Measurements from ENCODE around the gene YES1. TPM values are rescaled to one million over a fixed set of nuclear protein-coding genes. Genes with fewer than 3 reads are reported as not detected.
"Not testable (repeated sequence)": the region's sequence is repeated elsewhere in the genome, so short reads cannot be mapped to it uniquely, and the experiment has no call there.

Gene YES1
- total RNA-seq, 6 donors from 2014 or later = 24.1 to 118 (median 55.0) TPM

GRCh38 chr18:686339-687111, 125.5 kb downstream of the YES1 start:
- Histone ChIP-seq H3K4me1 (no peaks in the 10 kb centered on the region), H3K36me3 (peaks cover 0 to 28% (median 23%) of the 10 kb centered on the region in 4 donors), H3K27ac (no peak overlapping the region), H3K27me3 (no peaks in the 10 kb centered on the region), H3K9me3 (no peaks in the 10 kb centered on the region), H3K4me3 (no peak overlapping the region)
- TF ChIP-seq CTCF (IDR thresholded peaks at IDR 0.05) (no peak), POLR2AphosphoS5 (IDR thresholded peaks at IDR 0.05) (no peak), POLR2A (IDR thresholded peaks at IDR 0.05) (no peak), EP300 (IDR thresholded peaks at IDR 0.05) (no peak)
- DNase-seq (no peak), ATAC-seq (ENCODE audit: low FRiP score in 2 of 2) (no peak)
- WGBS, 2 donors = 90 to 95% methylated on average over 6 to 11 of the region's 11 CpGs

- H3K27ac ChIP-seq = no peak overlapping the region
- H3K4me3 ChIP-seq = no peak overlapping the region
- ATAC-seq (ENCODE audit: low FRiP score in 2 of 2) (no peak), DNase-seq (no peak)
- H3K4me1 ChIP-seq = no peaks in the 10 kb centered on the region
- no peaks in the 10 kb centered on the region for H3K27me3 ChIP-seq
- no peaks in the 10 kb centered on the region for H3K9me3 ChIP-seq
- H3K36me3 ChIP-seq = peaks cover under 1 to 33% (median 29%) of the 10 kb centered on the region in 4 donors
- 73 to 82% methylated on average over 3 of the region's 3 CpGs for WGBS, 2 donors
- TF ChIP-seq CTCF (IDR thresholded peaks at IDR 0.05) = no peak
- TF ChIP-seq POLR2A (IDR thresholded peaks at IDR 0.05) = no peak
- no peak for TF ChIP-seq POLR2AphosphoS5 (IDR thresholded peaks at IDR 0.05)
- TF ChIP-seq EP300 (IDR thresholded peaks at IDR 0.05) = no peak
Observed at GRCh38 chr18:685438-685837, 126.6 kb downstream of the YES1 start.

DNA sequence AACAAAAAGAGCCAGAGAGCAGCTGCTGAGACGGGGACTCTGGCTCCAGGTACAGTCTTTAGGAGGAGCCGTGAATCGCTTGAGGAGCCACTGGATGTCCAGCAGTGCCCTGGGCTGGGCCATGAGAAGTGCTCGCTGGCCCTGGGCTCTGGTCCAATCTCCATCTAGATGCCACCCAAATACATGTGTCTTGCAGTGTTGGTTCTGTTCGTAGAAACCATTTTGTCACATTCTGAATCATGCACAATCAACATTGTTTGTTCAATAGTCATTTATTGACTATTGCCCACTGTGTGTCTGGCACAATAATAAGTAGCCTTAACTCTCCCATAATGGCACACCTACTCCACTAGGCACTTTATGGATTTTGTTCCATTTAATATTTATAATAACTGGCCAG, 128.5 kb downstream of the YES1 start:
- no peak for DNase-seq
- Histone ChIP-seq H3K27ac (no peak overlapping the region), H3K4me1 (no peaks in the 10 kb centered on the region), H3K4me3 (no peak overlapping the region), H3K9me3 (no peaks in the 10 kb centered on the region), H3K36me3 (peaks cover 2 to 45% (median 34%) of the 10 kb centered on the region in 4 donors), H3K27me3 (no peaks in the 10 kb centered on the region)
- TF ChIP-seq POLR2A (IDR thresholded peaks at IDR 0.05) (no peak), POLR2AphosphoS5 (IDR thresholded peaks at IDR 0.05) (no peak), EP300 (IDR thresholded peaks at IDR 0.05) (no peak), CTCF (IDR thresholded peaks at IDR 0.05) (no peak)
- WGBS, 2 donors = 84 to 94% methylated on average over 4 to 5 of the region's 5 CpGs
- ATAC-seq (ENCODE audit: low FRiP score in 2 of 2) = no peak

GRCh38 chr18:682833-683232, 129.2 kb downstream of the YES1 start:
- no peak for ATAC-seq (ENCODE audit: low FRiP score in 2 of 2)
- Histone ChIP-seq H3K4me3 (no peak overlapping the region), H3K4me1 (no peaks in the 10 kb centered on the region), H3K27ac (no peak overlapping the region), H3K9me3 (no peaks in the 10 kb centered on the region), H3K36me3 (peaks cover 2 to 52% (median 39%) of the 10 kb centered on the region in 4 donors), H3K27me3 (no peaks in the 10 kb centered on the region)
- no peak for TF ChIP-seq POLR2AphosphoS5 (IDR thresholded peaks at IDR 0.05)
- no peak for TF ChIP-seq CTCF (IDR thresholded peaks at IDR 0.05)
- no peak for TF ChIP-seq EP300 (IDR thresholded peaks at IDR 0.05)
- no peak for TF ChIP-seq POLR2A (IDR thresholded peaks at IDR 0.05)
- no peak for DNase-seq

DNA sequence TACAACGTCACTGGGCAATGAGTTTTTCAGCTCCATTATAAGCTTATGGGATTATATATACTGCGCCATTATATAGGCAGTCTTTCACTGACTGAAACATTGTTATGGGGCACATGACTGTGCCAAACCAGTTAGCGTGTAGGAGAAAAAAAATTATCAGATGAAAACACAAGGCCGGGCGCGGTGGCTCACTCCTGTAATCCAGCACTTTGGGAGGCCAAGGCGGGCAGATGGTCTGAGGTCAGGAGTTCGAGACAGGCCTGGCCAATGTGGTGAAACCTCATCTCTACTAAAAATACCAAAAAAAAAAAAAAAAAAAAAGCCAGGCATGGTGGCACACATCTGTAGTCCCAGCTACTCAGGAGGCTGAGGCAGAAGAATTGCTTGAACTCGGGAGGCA, 129.6 kb downstream of the YES1 start:
- ATAC-seq (ENCODE audit: low FRiP score in 2 of 2); H3K27me3 ChIP-seq; H3K9me3 ChIP-seq; H3K4me1 ChIP-seq; DNase-seq; H3K4me3 ChIP-seq; H3K27ac ChIP-seq: not testable (repeated sequence)
- peaks cover 2 to 52% (median 43%) of the 10 kb centered on the region in 4 donors for H3K36me3 ChIP-seq
- WGBS, 2 donors = 93 to 95% methylated on average over 9 of the region's 9 CpGs
